ENCODE measurements around the gene C9orf57. TPM values are rescaled to one million over a fixed set of nuclear protein-coding genes. Genes with fewer than 3 reads are reported as not detected.

C9orf57 gene
- total RNA-seq, 1 donor from 2014 or later = not detected

GRCh38 chr9:72065076-72065475, 4.7 kb upstream of the C9orf57 start:
- no peak overlapping the region for H3K4me3 Mint-ChIP-seq
- no peaks in the 10 kb centered on the region for H3K4me1 Mint-ChIP-seq
- no peak overlapping the region for H3K27ac Mint-ChIP-seq
- no peak for TF ChIP-seq CTCF (IDR thresholded peaks at IDR 0.05; ENCODE audit: unreplicated experiment)
- H3K9me3 Mint-ChIP-seq = peaks cover 2% of the 10 kb centered on the region
- peaks cover 8% of the 10 kb centered on the region for H3K27me3 Mint-ChIP-seq (ENCODE audit: low read depth)
- no peak for DNase-seq (ENCODE audit: low spot score in 2 of 2, unreplicated experiment in 2 of 2)
- no peaks in the 10 kb centered on the region for H3K36me3 Mint-ChIP-seq

- Mint-ChIP-seq H3K27ac (no peak overlapping the region), H3K4me1 (no peaks in the 10 kb centered on the region), H3K9me3 (no peaks in the 10 kb centered on the region), H3K4me3 (no peak overlapping the region), H3K27me3 (ENCODE audit: low read depth) (peaks cover 1% of the 10 kb centered on the region), H3K36me3 (no peaks in the 10 kb centered on the region)
- no peak for DNase-seq (ENCODE audit: low spot score in 2 of 2, unreplicated experiment in 2 of 2)
- no peak for TF ChIP-seq CTCF (IDR thresholded peaks at IDR 0.05; ENCODE audit: unreplicated experiment)
Observed at GRCh38 chr9:72052122-72052521, 8.3 kb downstream of the C9orf57 start.

GRCh38 chr9:72048850-72049249, 11.6 kb downstream of the C9orf57 start:
- H3K27ac Mint-ChIP-seq = no peak overlapping the region
- DNase-seq (ENCODE audit: low spot score in 2 of 2, unreplicated experiment in 2 of 2) = no peak
- no peaks in the 10 kb centered on the region for H3K4me1 Mint-ChIP-seq
- H3K4me3 Mint-ChIP-seq = no peak overlapping the region
- no peak for TF ChIP-seq CTCF (IDR thresholded peaks at IDR 0.05; ENCODE audit: unreplicated experiment)
- H3K27me3 Mint-ChIP-seq (ENCODE audit: low read depth) = peaks cover 4% of the 10 kb centered on the region
- H3K9me3 Mint-ChIP-seq = no peaks in the 10 kb centered on the region
- H3K36me3 Mint-ChIP-seq = no peaks in the 10 kb centered on the region

GRCh38 chr9:72046630-72047456, 13.6 kb downstream of the C9orf57 start:
- Mint-ChIP-seq H3K27ac (no peak overlapping the region), H3K9me3 (no peaks in the 10 kb centered on the region), H3K27me3 (ENCODE audit: low read depth) (peaks cover 5% of the 10 kb centered on the region), H3K4me1 (no peaks in the 10 kb centered on the region), H3K4me3 (no peak overlapping the region), H3K36me3 (no peaks in the 10 kb centered on the region)
- no peak for DNase-seq (ENCODE audit: low spot score in 2 of 2, unreplicated experiment in 2 of 2)
- TF ChIP-seq CTCF (IDR thresholded peaks at IDR 0.05; ENCODE audit: unreplicated experiment) = no peak

- Mint-ChIP-seq H3K36me3 (no peaks in the 10 kb centered on the region), H3K9me3 (no peaks in the 10 kb centered on the region), H3K4me1 (peaks cover 3% of the 10 kb centered on the region), H3K27me3 (ENCODE audit: low read depth) (peaks cover 5% of the 10 kb centered on the region), H3K4me3 (no peak overlapping the region), H3K27ac (no peak overlapping the region)
- no peak for DNase-seq (ENCODE audit: low spot score in 2 of 2, unreplicated experiment in 2 of 2)
- no peak for TF ChIP-seq CTCF (IDR thresholded peaks at IDR 0.05; ENCODE audit: unreplicated experiment)
Observed at GRCh38 chr9:72044095-72044494, 16.3 kb downstream of the C9orf57 start.
